Epithelial cell of esophagus (primary cell): ENCODE data around the gene RBCK1.

ENCODE experiments used
- DNase-seq: peaks from one replicate; pipeline ENCODE4 v3.0.0; 2010; ENCODE audit warnings: low read depth
- H3K4me3 ChIP-seq: 2 replicates; pipeline ENCODE4 v1.5.1; 2011; ENCODE audit warnings: mild to moderate bottlenecking, low read length, control low read depth
- CTCF ChIP-seq: IDR thresholded peaks from 2 replicates; pipeline ENCODE4 v1.5.1; 2011; ENCODE audit warnings: low read depth, mild to moderate bottlenecking, low read length, control low read depth, inconsistent platforms; ENCODE audit not compliant: insufficient read depth; ENCODE audit errors: missing control alignments

The RBCK1 gene

GRCh38 chr20:460707-461106 is 52.6 kb downstream of the RBCK1 start:
- H3K4me3 ChIP-seq: peak overlapping the region; percentile 81
- DNase-seq: peak; percentile 40
- no peak for TF ChIP-seq CTCF

GRCh38 chr20:461254-462198 is 53.4 kb downstream of the RBCK1 start:
- peak overlapping the region; percentile 81 for H3K4me3 ChIP-seq
- TF ChIP-seq CTCF: no peak
- peak; percentile 44 for DNase-seq

- TF ChIP-seq CTCF: peak; percentile 15
- DNase-seq: peak; percentile 87
- H3K4me3 ChIP-seq: peak within 1 kb of the TSS; percentile 81
Measured at GRCh38 chr20:462199-462991, 54.3 kb downstream of the RBCK1 start, which contains the start of gene TBC1D20. Gene TBC1D20 (minus strand): TSS chr20:462533. CDS start chr20:462405, 128 bp downstream.

GRCh38 chr20:467755-468154 is 59.7 kb downstream of the RBCK1 start:
- TF ChIP-seq CTCF: no peak
- no peak for DNase-seq
- no peak overlapping the region for H3K4me3 ChIP-seq

- no peak overlapping the region for H3K4me3 ChIP-seq
- TF ChIP-seq CTCF: no peak
- no peak for DNase-seq
Measured at GRCh38 chr20:469746-470490, 61.8 kb downstream of the RBCK1 start.

- no peak for TF ChIP-seq CTCF
- H3K4me3 ChIP-seq: no peak overlapping the region
- DNase-seq: no peak
Measured at GRCh38 chr20:472137-472846, 64.2 kb downstream of the RBCK1 start.
